ENCODE results near the gene PKDREJ. TPM values are rescaled to one million over a fixed set of nuclear protein-coding genes. Genes with fewer than 3 reads are reported as not detected.
"Not testable (repeated sequence)": the region's sequence is repeated elsewhere in the genome, so short reads cannot be mapped to it uniquely, and the experiment has no call there.

The PKDREJ gene
- total RNA-seq (2014; rRNA removed; shearing (Covaris generic)), result 0.07 TPM in 1 of 2 replicates, not detected in the other

- DNase-seq, result no peak
- H3K36me3 ChIP-seq (replicated peaks; ENCODE audit: control insufficient read depth, insufficient read depth, low read length), result no peaks in the 10 kb centered on the region
- H3K4me3 ChIP-seq (ENCODE audit: insufficient read depth, low read depth, low read length), result peak within 1 kb of the TSS; percentile 3; the same call in 1 of the 2 replicates
- peaks cover 7% of the 10 kb centered on the region; the same call in 1 of the 2 replicates for H3K27me3 ChIP-seq (ENCODE audit: control insufficient read depth, insufficient read depth, low read length)
These were observed at the start of gene PKDREJ for GRCh38 chr22:46263216-46263590. Gene PKDREJ (minus strand): TSS chr22:46263343. CDS start chr22:46263322, 21 bp downstream.

GRCh38 chr22:46312848-46313247, 49.7 kb upstream of the PKDREJ start:
- not testable (repeated sequence) for DNase-seq; H3K4me3 ChIP-seq (ENCODE audit: insufficient read depth, low read depth, low read length); H3K27me3 ChIP-seq (ENCODE audit: control insufficient read depth, insufficient read depth, low read length)
- peaks cover 20% of the 10 kb centered on the region for H3K36me3 ChIP-seq (replicated peaks; ENCODE audit: control insufficient read depth, insufficient read depth, low read length)

GRCh38 chr22:46312056-46312455, 48.9 kb upstream of the PKDREJ start:
- H3K4me3 ChIP-seq (ENCODE audit: insufficient read depth, low read depth, low read length), result no peak overlapping the region
- H3K27me3 ChIP-seq (ENCODE audit: control insufficient read depth, insufficient read depth, low read length), result no peaks in the 10 kb centered on the region
- DNase-seq, result no peak
- peaks cover 16% of the 10 kb centered on the region for H3K36me3 ChIP-seq (replicated peaks; ENCODE audit: control insufficient read depth, insufficient read depth, low read length)

- H3K27me3 ChIP-seq (ENCODE audit: control insufficient read depth, insufficient read depth, low read length), result no peaks in the 10 kb centered on the region
- H3K36me3 ChIP-seq (replicated peaks; ENCODE audit: control insufficient read depth, insufficient read depth, low read length), result peaks cover 11% of the 10 kb centered on the region
- DNase-seq, result peak; percentile 36
- H3K4me3 ChIP-seq (ENCODE audit: insufficient read depth, low read depth, low read length), result no peak overlapping the region
These were observed 46.5 kb upstream of the PKDREJ start for GRCh38 chr22:46309526-46310085.

- Histone ChIP-seq H3K36me3 (replicated peaks; ENCODE audit: control insufficient read depth, insufficient read depth, low read length) (peaks cover 7% of the 10 kb centered on the region), H3K27me3 (ENCODE audit: control insufficient read depth, insufficient read depth, low read length) (no peaks in the 10 kb centered on the region), H3K4me3 (ENCODE audit: insufficient read depth, low read depth, low read length) (no peak overlapping the region)
- DNase-seq, result peak; percentile 32
These were observed 45.3 kb upstream of the PKDREJ start for GRCh38 chr22:46308283-46308988.

- no peak for DNase-seq
- H3K36me3 ChIP-seq (replicated peaks; ENCODE audit: control insufficient read depth, insufficient read depth, low read length), result peaks cover 19% of the 10 kb centered on the region
- no peak overlapping the region for H3K4me3 ChIP-seq (ENCODE audit: insufficient read depth, low read depth, low read length)
- no peaks in the 10 kb centered on the region for H3K27me3 ChIP-seq (ENCODE audit: control insufficient read depth, insufficient read depth, low read length)
These were observed 40.3 kb upstream of the PKDREJ start for GRCh38 chr22:46303347-46303965.

GRCh38 chr22:46300491-46300890, 37.3 kb upstream of the PKDREJ start:
- Histone ChIP-seq H3K4me3 (ENCODE audit: insufficient read depth, low read depth, low read length) (no peak overlapping the region), H3K36me3 (replicated peaks; ENCODE audit: control insufficient read depth, insufficient read depth, low read length) (peaks cover 19% of the 10 kb centered on the region), H3K27me3 (ENCODE audit: control insufficient read depth, insufficient read depth, low read length) (no peaks in the 10 kb centered on the region)
- DNase-seq, result no peak

GRCh38 chr22:46299101-46299500, 36.0 kb upstream of the PKDREJ start:
- no peak for DNase-seq
- Histone ChIP-seq H3K4me3 (ENCODE audit: insufficient read depth, low read depth, low read length) (no peak overlapping the region), H3K27me3 (ENCODE audit: control insufficient read depth, insufficient read depth, low read length) (no peaks in the 10 kb centered on the region), H3K36me3 (replicated peaks; ENCODE audit: control insufficient read depth, insufficient read depth, low read length) (peaks cover 19% of the 10 kb centered on the region)

- no peaks in the 10 kb centered on the region for H3K27me3 ChIP-seq (ENCODE audit: control insufficient read depth, insufficient read depth, low read length)
- H3K4me3 ChIP-seq (ENCODE audit: insufficient read depth, low read depth, low read length), result peak overlapping the region; percentile 93
- H3K36me3 ChIP-seq (replicated peaks; ENCODE audit: control insufficient read depth, insufficient read depth, low read length), result peaks cover 19% of the 10 kb centered on the region
- DNase-seq, result peak; percentile 83
These were observed 34.1 kb upstream of the PKDREJ start for GRCh38 chr22:46297151-46297812.

- peaks cover 19% of the 10 kb centered on the region for H3K36me3 ChIP-seq (replicated peaks; ENCODE audit: control insufficient read depth, insufficient read depth, low read length)
These were observed 33.4 kb upstream of the PKDREJ start, which contains the start of gene GTSE1 for GRCh38 chr22:46296257-46297150. Gene GTSE1 (plus strand): TSS chr22:46296870. CDS start chr22:46297401, 531 bp downstream.

GRCh38 chr22:46295277-46295971, 32.3 kb upstream of the PKDREJ start:
- H3K27me3 ChIP-seq (ENCODE audit: control insufficient read depth, insufficient read depth, low read length), result no peaks in the 10 kb centered on the region
- H3K36me3 ChIP-seq (replicated peaks; ENCODE audit: control insufficient read depth, insufficient read depth, low read length), result peaks cover 14% of the 10 kb centered on the region
- H3K4me3 ChIP-seq (ENCODE audit: insufficient read depth, low read depth, low read length), result peak overlapping the region; percentile 54
- peak; percentile 64 for DNase-seq

More at GRCh38 chr22:46296257-46297150, 33.4 kb upstream of the PKDREJ start, which contains the start of gene GTSE1:
- peak within 1 kb of the TSS; percentile 93 for H3K4me3 ChIP-seq (ENCODE audit: insufficient read depth, low read depth, low read length)
- DNase-seq, result peak; percentile 99
- H3K27me3 ChIP-seq (ENCODE audit: control insufficient read depth, insufficient read depth, low read length), result no peaks in the 10 kb centered on the region

- no peak overlapping the region for H3K4me3 ChIP-seq (ENCODE audit: insufficient read depth, low read depth, low read length)
- H3K36me3 ChIP-seq (replicated peaks; ENCODE audit: control insufficient read depth, insufficient read depth, low read length), result peaks cover 10% of the 10 kb centered on the region
- no peaks in the 10 kb centered on the region for H3K27me3 ChIP-seq (ENCODE audit: control insufficient read depth, insufficient read depth, low read length)
- peak; percentile 40 for DNase-seq
These were observed 31.6 kb upstream of the PKDREJ start for GRCh38 chr22:46294784-46295183.

GRCh38 chr22:46293577-46294260, 30.6 kb upstream of the PKDREJ start:
- Histone ChIP-seq H3K27me3 (ENCODE audit: control insufficient read depth, insufficient read depth, low read length) (no peaks in the 10 kb centered on the region), H3K36me3 (replicated peaks; ENCODE audit: control insufficient read depth, insufficient read depth, low read length) (peaks cover 4% of the 10 kb centered on the region), H3K4me3 (ENCODE audit: insufficient read depth, low read depth, low read length) (no peak overlapping the region)
- peak; percentile 48 for DNase-seq
